Activated naive CD8-positive, alpha-beta T cell treated with anti-CD3 and anti-CD28 coated beads, Interleukin-2, amount 50 U/mL, for 24 hours (primary cell): ENCODE measurements around the gene MTA1.

Experiments used
- ATAC-seq: fragments of 150-1000 bp; cut with Tn5 transposase; one replicate; pipeline ENCODE4 v1.10.0; 2021
- DNase-seq: peaks from one replicate; pipeline ENCODE4 v3.0.0; 2021
- H3K27ac Mint-ChIP-seq: one replicate; pipeline ENCODE4 v1.8.0; 2021; ENCODE audit warnings: mild to moderate bottlenecking, mixed read lengths
- H3K27me3 Mint-ChIP-seq: one replicate; pipeline ENCODE4 v1.8.0; 2021; ENCODE audit warnings: mixed read lengths
- H3K36me3 Mint-ChIP-seq: one replicate; pipeline ENCODE4 v1.8.0; 2021; ENCODE audit warnings: low read depth, mixed read lengths
- H3K4me1 Mint-ChIP-seq: one replicate; pipeline ENCODE4 v1.8.0; 2021; ENCODE audit warnings: mixed read lengths
- H3K4me3 Mint-ChIP-seq: one replicate; pipeline ENCODE4 v1.8.0; 2021; ENCODE audit warnings: mild to moderate bottlenecking, moderate library complexity, mixed read lengths
- H3K9me3 Mint-ChIP-seq: one replicate; pipeline ENCODE4 v1.8.0; 2021; ENCODE audit warnings: mixed read lengths

The MTA1 gene

DNA sequence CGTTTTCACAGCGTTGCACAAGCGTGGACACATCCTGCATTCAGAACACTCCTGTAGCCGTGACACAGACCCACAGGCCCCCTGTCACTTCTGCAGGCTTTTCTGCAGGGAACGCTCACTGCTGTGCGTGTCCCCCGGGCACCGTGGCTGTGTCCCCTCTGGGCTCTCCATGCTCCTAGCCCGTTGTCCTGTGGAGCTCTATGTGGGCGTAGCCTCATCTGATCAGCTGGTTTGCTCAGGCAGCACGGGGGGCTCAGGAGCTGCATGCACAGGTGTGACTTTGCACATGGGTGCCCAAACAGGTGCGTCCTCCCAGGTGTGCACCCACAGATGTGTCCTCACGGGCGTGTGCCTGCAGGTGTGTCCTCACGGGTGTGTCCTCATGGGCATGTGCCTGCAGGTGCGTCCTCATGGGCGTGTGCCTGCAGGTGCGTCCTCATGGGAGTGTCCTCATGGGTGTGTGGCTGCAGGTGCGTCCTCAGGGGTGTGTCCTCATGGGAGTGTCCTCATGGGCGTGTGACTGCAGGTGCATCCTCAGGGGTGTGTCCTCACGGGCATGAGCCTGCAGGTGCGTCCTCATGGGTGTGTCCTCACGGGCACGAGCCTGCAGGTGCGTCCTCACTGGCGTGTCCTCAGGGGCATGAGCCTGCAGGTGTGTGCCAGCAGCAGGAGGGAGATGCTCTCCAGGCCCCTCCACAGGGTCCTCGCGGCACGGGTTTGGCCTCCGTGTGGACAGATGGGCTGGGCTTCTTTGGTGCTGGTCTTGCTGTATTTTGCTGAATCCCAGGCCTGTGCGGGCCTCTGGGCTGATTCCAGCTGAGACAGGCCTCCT, 17.5 kb downstream of the MTA1 start:
- H3K27me3 Mint-ChIP-seq, result no peaks in the 10 kb centered on the region
- no peak overlapping the region for H3K27ac Mint-ChIP-seq
- DNase-seq (no peak), ATAC-seq (no peak)
- H3K4me3 Mint-ChIP-seq, result no peak overlapping the region
- peaks cover 8% of the 10 kb centered on the region for H3K4me1 Mint-ChIP-seq
- no peaks in the 10 kb centered on the region for H3K9me3 Mint-ChIP-seq
- H3K36me3 Mint-ChIP-seq, result peaks cover 15% of the 10 kb centered on the region

DNA sequence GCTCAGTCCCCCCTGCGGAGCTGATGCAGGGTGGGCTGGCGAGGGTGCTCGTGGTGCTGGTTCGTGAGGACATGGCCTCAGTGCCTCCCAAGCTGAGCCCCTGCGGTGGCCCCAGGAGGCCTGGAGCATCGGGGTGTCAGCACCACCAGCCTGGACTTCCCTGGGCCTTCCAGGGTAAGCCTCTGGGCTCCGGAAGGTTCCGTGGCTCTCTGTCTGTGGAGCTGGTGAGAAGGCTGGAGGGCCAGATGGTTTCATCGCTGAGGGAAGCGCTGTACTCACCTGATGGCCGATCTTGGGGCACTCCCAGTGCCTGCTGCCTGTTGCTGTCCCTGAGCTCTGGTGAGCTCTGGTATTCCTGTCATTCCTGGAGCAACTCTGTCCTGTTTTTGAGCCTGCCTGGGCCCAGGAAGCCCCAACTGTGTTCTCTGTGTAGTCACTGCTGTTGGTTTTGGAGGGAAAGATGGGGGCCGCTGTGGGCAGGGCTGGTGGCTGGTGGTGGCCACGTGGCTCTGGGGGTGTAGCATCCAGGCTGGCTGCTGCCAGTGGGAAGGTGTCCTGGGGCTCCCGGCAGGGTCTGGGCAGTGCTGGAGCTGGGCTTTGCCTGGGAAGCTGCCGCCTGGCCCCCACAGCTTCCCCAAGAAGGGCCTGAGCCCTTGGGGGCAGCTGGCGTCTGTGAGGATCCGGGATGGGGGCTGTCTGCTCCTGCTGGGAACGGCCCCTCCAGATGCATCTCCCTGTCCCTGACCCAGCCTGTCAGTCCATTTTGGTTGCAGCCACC, 18.3 kb downstream of the MTA1 start:
- H3K36me3 Mint-ChIP-seq, result peaks cover 15% of the 10 kb centered on the region
- no peaks in the 10 kb centered on the region for H3K9me3 Mint-ChIP-seq
- ATAC-seq (no peak), DNase-seq (no peak)
- H3K27ac Mint-ChIP-seq, result no peak overlapping the region
- no peaks in the 10 kb centered on the region for H3K27me3 Mint-ChIP-seq
- no peak overlapping the region for H3K4me3 Mint-ChIP-seq
- H3K4me1 Mint-ChIP-seq, result peaks cover 8% of the 10 kb centered on the region

DNA sequence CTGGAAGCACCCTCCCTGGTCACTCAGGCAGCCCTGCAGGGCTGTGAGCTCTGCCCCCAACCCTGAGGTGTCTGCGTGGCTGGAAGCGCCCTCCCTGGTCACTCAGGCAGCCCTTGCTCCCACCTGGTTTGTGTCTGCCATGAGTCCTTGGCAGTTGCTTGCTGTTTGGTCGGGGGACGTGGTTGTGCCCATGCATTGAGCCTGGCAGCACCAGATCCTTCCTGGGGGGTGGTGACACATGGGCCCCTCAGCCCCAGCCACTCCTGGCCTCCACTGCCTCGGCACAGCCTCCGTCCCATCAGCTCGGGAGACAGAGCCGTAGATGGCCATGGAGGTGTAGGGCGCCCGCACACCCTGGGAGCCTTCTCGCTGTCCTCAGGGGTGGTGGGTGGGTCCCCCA, 19.6 kb downstream of the MTA1 start:
- ATAC-seq (no peak), DNase-seq (no peak)
- H3K27me3 Mint-ChIP-seq, result no peaks in the 10 kb centered on the region
- H3K9me3 Mint-ChIP-seq, result no peaks in the 10 kb centered on the region
- H3K4me1 Mint-ChIP-seq, result peaks cover 8% of the 10 kb centered on the region
- H3K4me3 Mint-ChIP-seq, result no peak overlapping the region
- no peak overlapping the region for H3K27ac Mint-ChIP-seq
- H3K36me3 Mint-ChIP-seq, result peaks cover 15% of the 10 kb centered on the region

DNA sequence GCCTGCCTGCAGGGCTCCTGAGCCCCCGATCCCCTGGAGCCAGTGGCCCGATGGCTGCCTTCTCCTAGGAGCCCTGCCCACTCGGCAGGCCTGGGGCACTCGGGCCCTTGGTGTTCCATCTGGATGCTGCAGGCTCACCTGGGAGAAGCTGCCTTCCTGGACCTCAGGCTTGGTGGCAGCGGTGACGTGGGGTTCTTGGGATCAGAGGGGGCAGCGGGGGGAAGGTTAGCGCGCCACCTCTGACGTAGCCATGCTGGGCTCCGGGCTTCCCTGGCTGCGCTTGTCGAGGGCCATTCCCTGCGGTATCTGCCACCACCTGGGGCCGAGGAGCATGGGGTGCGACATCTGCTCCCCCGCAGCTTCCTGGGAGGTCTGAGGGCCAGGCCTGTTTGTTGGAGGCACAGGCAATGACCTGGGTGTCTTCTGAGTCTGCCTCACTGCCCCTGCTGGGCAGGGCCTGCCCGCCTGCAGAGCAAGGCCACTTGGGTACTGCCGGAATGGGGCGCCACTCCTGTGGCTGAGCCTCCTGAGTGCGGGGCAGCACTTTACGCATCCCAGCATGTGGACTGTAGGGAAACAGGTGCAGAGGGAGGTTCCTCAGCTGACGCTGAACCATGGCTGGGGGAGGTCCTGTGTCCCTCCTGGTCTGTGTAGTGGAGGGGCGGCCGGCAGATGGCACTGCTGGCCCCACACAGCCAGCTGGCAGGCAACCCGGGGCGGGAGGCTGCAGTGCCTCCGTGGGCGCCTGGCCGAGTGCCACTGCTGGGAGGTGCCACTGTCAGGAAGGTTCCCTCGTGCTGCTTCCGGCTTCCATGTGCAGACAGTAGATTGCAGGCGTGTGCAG, 20.3 kb downstream of the MTA1 start:
- no peak overlapping the region for H3K27ac Mint-ChIP-seq
- H3K4me3 Mint-ChIP-seq, result no peak overlapping the region
- DNase-seq, result no peak
- peaks cover 13% of the 10 kb centered on the region for H3K36me3 Mint-ChIP-seq
- H3K27me3 Mint-ChIP-seq, result no peaks in the 10 kb centered on the region
- ATAC-seq, result no peak
- H3K9me3 Mint-ChIP-seq, result no peaks in the 10 kb centered on the region
- H3K4me1 Mint-ChIP-seq, result peaks cover 7% of the 10 kb centered on the region

DNA sequence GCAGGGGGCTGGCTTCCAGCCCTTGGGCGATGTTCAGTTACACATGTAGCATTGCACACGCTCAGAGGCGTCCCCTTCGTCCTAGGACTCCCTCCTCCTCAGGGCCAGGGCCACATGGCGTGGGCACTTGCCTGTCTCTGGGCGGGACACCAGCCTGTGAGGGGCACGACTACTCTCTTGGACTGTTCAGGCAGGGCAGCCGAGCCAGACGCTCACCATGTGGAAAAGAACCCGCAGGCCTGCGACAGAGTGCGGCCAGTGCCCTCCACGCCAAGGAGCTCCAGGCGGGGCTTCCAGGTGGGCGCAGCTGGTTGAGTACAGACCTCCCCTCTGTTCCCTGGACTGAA, 20.9 kb downstream of the MTA1 start:
- DNase-seq (no peak), ATAC-seq (no peak)
- no peak overlapping the region for H3K27ac Mint-ChIP-seq
- no peaks in the 10 kb centered on the region for H3K9me3 Mint-ChIP-seq
- no peak overlapping the region for H3K4me3 Mint-ChIP-seq
- H3K27me3 Mint-ChIP-seq, result no peaks in the 10 kb centered on the region
- H3K36me3 Mint-ChIP-seq, result peaks cover 10% of the 10 kb centered on the region
- peaks cover 5% of the 10 kb centered on the region for H3K4me1 Mint-ChIP-seq

DNA sequence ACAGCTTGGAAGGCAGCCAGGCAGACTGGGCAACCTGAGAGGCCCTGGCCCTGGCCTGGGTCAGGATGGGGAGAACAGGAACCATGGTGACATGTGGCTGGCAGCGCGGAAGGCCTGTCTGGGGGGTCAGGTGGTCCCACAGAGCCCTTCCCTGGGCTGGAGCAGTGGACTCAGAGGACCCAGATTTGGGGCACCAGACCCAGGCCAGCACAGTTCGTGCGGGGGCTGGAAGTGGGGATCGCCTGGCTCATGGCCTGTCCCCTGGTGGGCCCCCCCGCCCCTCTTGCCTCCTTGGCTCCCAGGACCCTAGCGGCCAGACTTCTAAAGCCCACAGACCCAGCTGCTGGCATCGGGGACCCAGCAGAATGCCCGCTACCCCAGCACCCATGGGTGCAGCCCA, 21.4 kb downstream of the MTA1 start:
- H3K27ac Mint-ChIP-seq, result no peak overlapping the region
- ATAC-seq (no peak), DNase-seq (no peak)
- H3K36me3 Mint-ChIP-seq, result peaks cover 8% of the 10 kb centered on the region
- no peak overlapping the region for H3K4me3 Mint-ChIP-seq
- peaks cover 2% of the 10 kb centered on the region for H3K4me1 Mint-ChIP-seq
- H3K27me3 Mint-ChIP-seq, result no peaks in the 10 kb centered on the region
- no peaks in the 10 kb centered on the region for H3K9me3 Mint-ChIP-seq

DNA sequence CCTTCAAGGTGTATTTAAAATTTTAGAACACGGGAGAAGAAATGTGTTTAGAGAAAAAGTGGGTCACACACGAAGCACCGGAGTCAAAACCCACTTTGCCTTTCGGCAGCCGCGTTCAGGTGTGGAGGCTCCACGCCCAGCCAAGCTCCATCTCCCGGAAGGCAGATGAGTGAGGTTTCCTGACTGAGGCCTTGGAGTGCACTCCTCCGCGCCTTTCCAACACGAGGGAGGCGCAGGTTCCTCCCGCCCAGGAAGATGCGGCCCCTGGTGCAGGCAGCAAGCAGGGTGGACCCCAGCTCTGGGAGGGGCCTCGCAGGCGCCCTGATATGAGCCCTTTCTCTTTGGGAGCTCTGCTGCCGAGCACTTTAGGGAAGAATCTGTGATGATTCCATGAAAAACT, 22.5 kb downstream of the MTA1 start:
- ATAC-seq, result no peak
- H3K9me3 Mint-ChIP-seq, result no peaks in the 10 kb centered on the region
- DNase-seq, result no peak
- no peak overlapping the region for H3K4me3 Mint-ChIP-seq
- H3K36me3 Mint-ChIP-seq, result peaks cover 6% of the 10 kb centered on the region
- H3K27ac Mint-ChIP-seq, result no peak overlapping the region
- no peaks in the 10 kb centered on the region for H3K4me1 Mint-ChIP-seq
- H3K27me3 Mint-ChIP-seq, result no peaks in the 10 kb centered on the region

DNA sequence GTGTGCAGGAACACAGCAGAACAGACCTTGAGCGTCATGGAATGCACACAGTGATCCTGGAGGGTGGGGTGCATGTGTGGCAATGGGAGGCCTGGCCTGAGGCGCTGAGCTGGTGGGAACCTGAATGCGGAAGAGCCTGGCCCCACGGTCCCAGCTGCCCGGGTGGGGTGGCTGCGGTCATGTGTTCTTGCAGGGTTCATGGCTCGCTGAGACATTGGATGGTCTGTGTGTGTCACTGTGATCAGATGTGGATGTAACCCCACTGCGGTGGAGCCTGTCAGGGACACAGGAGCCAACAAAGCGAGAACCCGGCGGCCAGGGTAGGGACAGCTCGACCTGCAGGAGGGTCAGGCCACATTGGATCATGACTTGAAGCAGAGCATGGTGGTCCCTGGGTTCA, 23.2 kb downstream of the MTA1 start:
- DNase-seq (no peak), ATAC-seq (no peak)
- Mint-ChIP-seq H3K27me3 (no peaks in the 10 kb centered on the region), H3K4me3 (no peak overlapping the region), H3K36me3 (peaks cover 6% of the 10 kb centered on the region), H3K4me1 (no peaks in the 10 kb centered on the region), H3K27ac (no peak overlapping the region), H3K9me3 (no peaks in the 10 kb centered on the region)

DNA sequence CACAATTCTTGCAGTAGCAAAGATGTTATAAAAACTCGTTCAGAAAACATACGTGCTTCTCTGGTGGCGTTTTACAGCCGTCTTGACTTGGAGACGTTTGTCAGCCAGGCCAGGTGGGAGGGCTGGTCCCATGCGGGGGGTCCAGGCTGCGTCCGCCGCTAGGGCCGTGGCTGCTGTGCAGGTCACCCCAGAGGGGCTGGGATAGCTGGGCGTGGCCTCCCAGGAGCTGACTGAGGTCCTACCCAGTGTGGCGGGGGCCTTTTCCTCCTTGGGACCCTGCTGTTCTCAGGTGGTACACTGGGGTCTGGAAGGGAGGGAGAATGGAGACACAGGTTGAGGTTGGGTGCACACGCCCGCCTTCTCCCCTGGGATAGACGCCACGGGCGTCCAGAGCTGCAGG, 25.2 kb downstream of the MTA1 start:
- ATAC-seq, result no peak

DNA sequence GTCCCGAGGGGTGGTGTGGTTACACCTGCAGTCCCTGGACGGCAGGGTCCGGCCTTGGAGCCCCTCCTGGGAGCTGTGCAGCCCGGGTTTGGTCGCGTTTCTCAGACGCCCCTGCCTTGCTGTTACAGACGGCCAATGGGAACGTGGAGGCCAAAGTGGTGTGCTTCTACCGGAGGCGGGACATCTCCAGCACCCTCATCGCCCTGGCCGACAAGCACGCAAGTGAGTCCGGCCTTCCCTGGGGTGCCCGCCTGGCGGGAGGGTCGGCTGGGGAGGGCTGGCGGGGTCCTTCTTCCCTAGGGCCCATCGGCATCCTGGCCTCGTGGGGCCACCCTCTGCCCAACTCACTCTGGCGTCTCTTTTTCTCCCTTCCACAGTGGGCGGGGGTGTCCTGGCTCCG, 25.7 kb downstream of the MTA1 start:
- no peak for ATAC-seq
- Mint-ChIP-seq H3K36me3 (peaks cover 9% of the 10 kb centered on the region), H3K4me1 (no peaks in the 10 kb centered on the region), H3K9me3 (no peaks in the 10 kb centered on the region), H3K27me3 (no peaks in the 10 kb centered on the region), H3K4me3 (no peak overlapping the region), H3K27ac (no peak overlapping the region)
- no peak for DNase-seq

More for the DNA sequence above, 25.2 kb downstream of the MTA1 start:
- Mint-ChIP-seq H3K4me3 (no peak overlapping the region), H3K36me3 (peaks cover 6% of the 10 kb centered on the region), H3K27me3 (no peaks in the 10 kb centered on the region), H3K4me1 (no peaks in the 10 kb centered on the region), H3K27ac (no peak overlapping the region), H3K9me3 (no peaks in the 10 kb centered on the region)
- DNase-seq, result no peak

DNA sequence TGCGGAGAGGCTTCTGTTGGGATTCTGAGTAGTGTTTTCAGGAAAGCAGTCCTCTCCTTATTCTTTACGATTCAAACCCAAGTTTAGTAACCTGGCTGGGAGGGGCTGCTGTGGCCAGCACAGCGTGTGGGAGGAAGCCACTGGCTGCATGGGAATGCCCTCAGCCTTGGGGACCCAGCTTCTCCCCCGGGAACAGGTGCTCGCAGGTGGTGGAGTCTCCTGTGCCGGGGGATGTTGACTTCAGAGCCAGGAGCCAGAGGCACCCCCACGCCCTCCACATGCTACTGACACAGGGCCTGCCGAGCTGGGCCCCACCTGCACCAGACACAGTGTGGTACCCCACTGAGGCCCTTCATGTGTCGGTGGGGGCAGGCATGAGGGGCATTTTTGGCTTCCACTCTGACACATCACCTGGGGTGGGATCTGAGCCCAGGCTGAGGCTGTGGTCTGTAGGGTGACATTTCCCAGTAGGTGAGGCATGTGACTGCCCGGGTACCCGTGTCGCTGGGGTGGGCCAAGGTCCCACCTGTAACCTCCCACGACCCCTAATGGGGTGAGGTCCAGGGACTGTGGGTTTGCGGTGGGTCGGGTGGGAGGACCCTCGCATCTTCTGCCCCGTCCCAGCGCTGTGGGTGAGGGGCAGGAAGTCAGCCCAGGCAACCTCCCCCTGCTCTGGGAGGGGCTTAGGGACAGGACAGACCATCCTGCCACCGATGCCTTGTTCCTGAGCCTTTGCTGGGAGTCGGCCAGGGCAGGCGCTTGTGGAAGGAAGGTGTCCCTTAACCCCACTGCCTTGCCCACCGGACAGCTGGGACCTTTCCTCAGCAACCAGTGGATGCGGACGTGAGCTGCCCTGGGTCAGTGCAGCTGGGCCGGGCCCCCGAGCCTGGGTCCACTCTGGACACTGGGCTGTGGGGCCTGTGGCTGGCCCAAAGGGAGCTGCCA, 26.5 kb downstream of the MTA1 start:
- H3K9me3 Mint-ChIP-seq, result no peaks in the 10 kb centered on the region
- H3K36me3 Mint-ChIP-seq, result peaks cover 11% of the 10 kb centered on the region
- H3K27ac Mint-ChIP-seq, result no peak overlapping the region

DNA sequence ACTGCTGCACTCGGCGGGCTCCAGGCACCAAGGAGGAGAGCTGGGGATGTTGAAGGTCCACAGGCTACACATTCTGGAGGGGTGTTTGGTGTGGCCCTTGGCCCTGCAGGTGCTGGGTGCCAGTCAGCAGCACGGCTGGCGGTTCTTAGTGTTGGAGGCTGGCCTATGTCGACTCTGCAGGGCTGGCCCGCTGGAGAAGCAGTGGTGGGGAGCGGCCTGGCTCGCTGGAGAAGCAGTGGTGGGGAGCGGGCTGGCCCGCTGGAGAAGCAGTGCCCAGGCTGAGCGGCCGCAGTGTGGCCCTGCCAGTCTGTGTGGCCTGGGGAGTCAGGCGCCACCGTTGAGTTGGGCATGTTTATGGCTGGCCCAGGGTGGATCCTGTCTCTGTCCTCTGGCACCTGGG, 27.3 kb downstream of the MTA1 start:
- no peak overlapping the region for H3K4me3 Mint-ChIP-seq
- no peak for DNase-seq
- no peak for ATAC-seq
- no peaks in the 10 kb centered on the region for H3K4me1 Mint-ChIP-seq
- H3K27ac Mint-ChIP-seq, result no peak overlapping the region
- no peaks in the 10 kb centered on the region for H3K27me3 Mint-ChIP-seq
- H3K9me3 Mint-ChIP-seq, result no peaks in the 10 kb centered on the region
- H3K36me3 Mint-ChIP-seq, result peaks cover 10% of the 10 kb centered on the region

More for the DNA sequence above, 26.5 kb downstream of the MTA1 start:
- H3K27me3 Mint-ChIP-seq, result no peaks in the 10 kb centered on the region
- no peak for DNase-seq
- no peaks in the 10 kb centered on the region for H3K4me1 Mint-ChIP-seq
- no peak for ATAC-seq
- no peak overlapping the region for H3K4me3 Mint-ChIP-seq

DNA sequence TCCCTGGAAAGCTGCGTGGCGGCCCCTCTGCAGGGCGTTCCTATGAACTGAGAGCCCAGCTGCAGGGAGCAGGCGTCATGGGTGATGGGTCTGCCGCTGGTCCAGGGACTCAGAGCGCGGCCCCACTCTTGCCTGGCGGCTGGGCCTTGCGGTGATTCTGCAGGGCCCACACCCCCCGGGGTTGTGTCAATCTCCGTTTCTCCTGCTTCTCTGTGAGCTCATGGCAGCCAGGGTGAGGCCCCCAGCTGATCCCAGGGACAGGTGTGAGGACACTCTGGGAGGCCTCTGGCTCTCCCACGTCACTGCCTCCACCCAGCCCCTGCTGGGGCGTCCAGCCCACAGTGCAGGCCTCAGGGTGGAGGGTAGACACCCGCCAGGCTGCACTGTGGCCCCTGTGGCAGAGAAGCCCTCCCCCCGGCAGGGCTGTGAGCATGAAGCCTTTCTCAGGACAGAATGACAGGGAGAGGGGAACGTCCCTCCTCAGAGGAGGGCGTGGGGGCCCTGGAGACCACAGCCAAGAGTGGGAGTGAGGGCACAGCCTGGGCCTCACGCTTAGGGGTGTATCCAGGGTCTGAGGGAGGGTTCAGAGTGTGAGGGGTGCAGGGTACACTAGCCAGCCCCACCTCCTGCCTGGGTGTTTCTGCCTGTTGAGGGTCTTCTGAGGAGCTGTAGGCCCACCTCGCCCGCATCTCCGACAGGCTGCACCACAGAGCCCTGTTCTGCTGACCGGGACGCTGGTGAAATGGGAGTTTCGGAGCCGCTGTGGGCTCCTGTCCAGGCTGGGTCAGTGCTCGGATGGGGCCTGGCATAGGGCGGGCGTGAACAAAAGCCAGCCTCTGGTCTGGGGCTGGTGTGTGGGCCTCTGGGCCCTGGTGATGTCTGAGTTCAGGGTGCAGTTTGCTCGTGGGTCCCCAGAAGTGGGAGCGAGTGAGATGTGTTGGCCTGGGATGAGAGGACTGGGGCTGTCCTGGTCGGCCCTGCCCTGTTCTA, 28.3 kb downstream of the MTA1 start:
- ATAC-seq (no peak), DNase-seq (no peak)
- H3K4me3 Mint-ChIP-seq, result no peak overlapping the region
- no peak overlapping the region for H3K27ac Mint-ChIP-seq
- H3K27me3 Mint-ChIP-seq, result no peaks in the 10 kb centered on the region
- peaks cover 16% of the 10 kb centered on the region for H3K36me3 Mint-ChIP-seq
- H3K9me3 Mint-ChIP-seq, result no peaks in the 10 kb centered on the region
- no peaks in the 10 kb centered on the region for H3K4me1 Mint-ChIP-seq
